Endothelial cell of umbilical vein (primary cell): Measurements from ENCODE around the gene ID2.

Experiments used
- POLR2A ChIP-seq: IDR thresholded peaks from 2 replicates; pipeline ENCODE4 v1.6.1; 2012; ENCODE audit warnings: low read depth, mild to moderate bottlenecking, control low read depth, low read length
- POLR2AphosphoS5 ChIP-seq: IDR thresholded peaks from 2 replicates; pipeline ENCODE4 v1.6.1; 2012; ENCODE audit warnings: low read depth, mild to moderate bottlenecking, control low read depth, low read length, moderate library complexity; ENCODE audit not compliant: insufficient read depth
- TF ChIP-seq, protein P1 (sequence below), 2 donors: IDR thresholded peaks; 1 replicate in 1 of 2; 2 replicates in 1 of 2; pipeline ENCODE4 v1.5.1; 2011; ENCODE audit warnings: low read length in 2 of 2, mild to moderate bottlenecking in 2 of 2, moderate library complexity in 2 of 2, control low read depth in 1 of 2, inconsistent platforms in 1 of 2, low read depth in 1 of 2; ENCODE audit not compliant: insufficient read depth in 1 of 2; ENCODE audit errors: extremely low read depth in 1 of 2

DNA sequence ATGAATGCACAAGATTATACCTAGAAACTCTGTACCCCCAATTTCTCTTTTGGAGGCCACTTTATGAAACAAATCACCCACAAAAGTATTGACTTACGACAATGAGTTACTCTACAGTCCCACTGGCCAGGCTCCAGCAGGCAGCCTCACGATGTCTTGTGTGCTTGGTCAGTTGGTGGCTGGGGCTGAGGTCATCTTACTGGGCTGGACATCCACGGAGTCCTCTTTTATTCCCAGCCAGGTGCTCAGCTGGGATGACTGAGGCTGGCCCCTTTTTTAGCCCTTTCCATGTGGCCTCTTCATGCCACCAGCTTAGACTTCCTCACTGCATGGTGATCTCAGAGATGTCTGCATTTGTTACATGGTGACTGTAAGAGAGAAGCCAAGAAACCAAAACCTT is 8.9 kb upstream of the ID2 start:
- TF ChIP-seq POLR2A = no peak
- TF ChIP-seq, protein P1, sequence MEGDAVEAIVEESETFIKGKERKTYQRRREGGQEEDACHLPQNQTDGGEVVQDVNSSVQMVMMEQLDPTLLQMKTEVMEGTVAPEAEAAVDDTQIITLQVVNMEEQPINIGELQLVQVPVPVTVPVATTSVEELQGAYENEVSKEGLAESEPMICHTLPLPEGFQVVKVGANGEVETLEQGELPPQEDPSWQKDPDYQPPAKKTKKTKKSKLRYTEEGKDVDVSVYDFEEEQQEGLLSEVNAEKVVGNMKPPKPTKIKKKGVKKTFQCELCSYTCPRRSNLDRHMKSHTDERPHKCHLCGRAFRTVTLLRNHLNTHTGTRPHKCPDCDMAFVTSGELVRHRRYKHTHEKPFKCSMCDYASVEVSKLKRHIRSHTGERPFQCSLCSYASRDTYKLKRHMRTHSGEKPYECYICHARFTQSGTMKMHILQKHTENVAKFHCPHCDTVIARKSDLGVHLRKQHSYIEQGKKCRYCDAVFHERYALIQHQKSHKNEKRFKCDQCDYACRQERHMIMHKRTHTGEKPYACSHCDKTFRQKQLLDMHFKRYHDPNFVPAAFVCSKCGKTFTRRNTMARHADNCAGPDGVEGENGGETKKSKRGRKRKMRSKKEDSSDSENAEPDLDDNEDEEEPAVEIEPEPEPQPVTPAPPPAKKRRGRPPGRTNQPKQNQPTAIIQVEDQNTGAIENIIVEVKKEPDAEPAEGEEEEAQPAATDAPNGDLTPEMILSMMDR (IDR thresholded peaks at IDR 0.05; ENCODE audit: extremely low read depth in 1 of 2, insufficient read depth in 1 of 2, low read depth in 1 of 2, low read length in 2 of 2) = no peak
- TF ChIP-seq POLR2AphosphoS5 = no peak
